Ascending aorta (tissue), 2 donors: ENCODE measurements around the gene RNF17. TPM values are rescaled to one million over a fixed set of nuclear protein-coding genes. Genes with fewer than 3 reads are reported as not detected.

ENCODE experiments used
- DNase-seq, 2 donors: peaks; one replicate each; pipeline ENCODE4 v3.0.0-alpha.2; 2019; ENCODE audit warnings: low spot score in 2 of 2
- H3K27ac ChIP-seq, 2 donors: fragments of 200-600 bp; sonication (generic); one replicate each; pipeline ENCODE4 v1.5.1; 2016 to 2017; ENCODE audit warnings: mild to moderate bottlenecking in 1 of 2
- H3K27me3 ChIP-seq: fragments of 200-600 bp; sonication (generic); one replicate; pipeline ENCODE4 v1.5.1; 2017
- H3K36me3 ChIP-seq, 2 donors: fragments of 200-600 bp; sonication (generic); one replicate each; pipeline ENCODE4 v1.5.1; 2016
- H3K4me1 ChIP-seq, 2 donors: fragments of 200-600 bp; sonication (generic); one replicate each; pipeline ENCODE4 v1.5.1; 2016 to 2017; ENCODE audit warnings: mild to moderate bottlenecking in 1 of 2
- H3K4me3 ChIP-seq, 2 donors: fragments of 200-600 bp; sonication (generic); one replicate each; pipeline ENCODE4 v1.5.1; 2016 to 2017; ENCODE audit warnings: mild to moderate bottlenecking in 1 of 2
- H3K9me3 ChIP-seq, 2 donors: fragments of 200-600 bp; sonication (generic); one replicate each; pipeline ENCODE4 v1.5.1; 2016
- intact Hi-C: fragments of 100-400 bp; cut with DNase I; formaldehyde crosslinking; loops from one replicate; pipeline ENCODE4 v1.15.1; 2023
- total RNA-seq: library from RNA; depleted of rRNA; stranded (reverse); fragments of >200 nt; gene quantifications from one replicate; pipeline ENCODE4 v1.1.0, GENCODE V29; 2016
- TF ChIP-seq, protein P1 (sequence below), 3 experiments: fragments of 200-600 bp in 2 of 3; fragments of 450-650 bp in 1 of 3; sonication (generic) in 2 of 3; IDR thresholded peaks; one replicate each; pipeline ENCODE4 v1.5.1; 2016 to 2019; ENCODE audit warnings: antibody characterized with exemption in 3 of 3, mild to moderate bottlenecking in 1 of 3, moderate library complexity in 1 of 3

RNF17 gene
- total RNA-seq, 1 donor from 2014 or later, result not detected

- Histone ChIP-seq H3K4me1 (no peaks in the 10 kb centered on the region), H3K27ac (no peak overlapping the region), H3K4me3 (no peak overlapping the region), H3K36me3 (no peaks in the 10 kb centered on the region), H3K27me3 (no peaks in the 10 kb centered on the region), H3K9me3 (no peaks in the 10 kb centered on the region)
- TF ChIP-seq, protein P1, sequence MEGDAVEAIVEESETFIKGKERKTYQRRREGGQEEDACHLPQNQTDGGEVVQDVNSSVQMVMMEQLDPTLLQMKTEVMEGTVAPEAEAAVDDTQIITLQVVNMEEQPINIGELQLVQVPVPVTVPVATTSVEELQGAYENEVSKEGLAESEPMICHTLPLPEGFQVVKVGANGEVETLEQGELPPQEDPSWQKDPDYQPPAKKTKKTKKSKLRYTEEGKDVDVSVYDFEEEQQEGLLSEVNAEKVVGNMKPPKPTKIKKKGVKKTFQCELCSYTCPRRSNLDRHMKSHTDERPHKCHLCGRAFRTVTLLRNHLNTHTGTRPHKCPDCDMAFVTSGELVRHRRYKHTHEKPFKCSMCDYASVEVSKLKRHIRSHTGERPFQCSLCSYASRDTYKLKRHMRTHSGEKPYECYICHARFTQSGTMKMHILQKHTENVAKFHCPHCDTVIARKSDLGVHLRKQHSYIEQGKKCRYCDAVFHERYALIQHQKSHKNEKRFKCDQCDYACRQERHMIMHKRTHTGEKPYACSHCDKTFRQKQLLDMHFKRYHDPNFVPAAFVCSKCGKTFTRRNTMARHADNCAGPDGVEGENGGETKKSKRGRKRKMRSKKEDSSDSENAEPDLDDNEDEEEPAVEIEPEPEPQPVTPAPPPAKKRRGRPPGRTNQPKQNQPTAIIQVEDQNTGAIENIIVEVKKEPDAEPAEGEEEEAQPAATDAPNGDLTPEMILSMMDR (IDR thresholded peaks at IDR 0.05), result no peak
- no peak for DNase-seq
- intact Hi-C loops, result no loop called here
Measured at GRCh38 chr13:24868874-24869273, 104.9 kb downstream of the RNF17 start.

GRCh38 chr13:24870380-24870760, 106.4 kb downstream of the RNF17 start:
- no peaks in the 10 kb centered on the region for H3K9me3 ChIP-seq
- intact Hi-C loops, result no loop called here
- no peaks in the 10 kb centered on the region for H3K36me3 ChIP-seq
- no peak for DNase-seq
- H3K4me1 ChIP-seq, result no peaks in the 10 kb centered on the region
- H3K27me3 ChIP-seq, result no peaks in the 10 kb centered on the region
- no peak overlapping the region for H3K4me3 ChIP-seq
- H3K27ac ChIP-seq, result no peak overlapping the region
- TF ChIP-seq, protein P1 (IDR thresholded peaks at IDR 0.05), result no peak

DNA sequence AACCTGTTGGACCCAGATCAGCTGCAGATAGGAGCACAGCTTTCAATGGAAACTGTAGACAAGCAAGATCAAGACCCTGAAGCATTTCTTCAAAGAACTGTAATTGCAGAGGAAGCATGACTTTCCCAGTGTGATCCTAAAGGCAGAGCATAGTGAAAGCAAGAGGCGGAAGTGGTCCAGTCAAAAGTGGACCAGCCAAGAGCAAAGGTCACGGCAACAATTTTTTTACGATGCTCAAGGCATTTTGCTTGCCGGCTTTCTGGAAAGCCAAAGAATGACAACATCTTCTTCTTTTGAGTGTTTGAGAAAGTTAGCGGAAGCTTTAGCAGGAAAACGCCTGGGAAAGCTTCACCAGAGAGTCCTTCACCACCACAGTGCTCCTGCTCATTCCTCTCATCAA, 111.6 kb downstream of the RNF17 start:
- H3K4me1 ChIP-seq, result no peaks in the 10 kb centered on the region
- TF ChIP-seq, protein P1 (IDR thresholded peaks at IDR 0.05), result no peak

GRCh38 chr13:24877531-24877930, 113.6 kb downstream of the RNF17 start:
- DNase-seq, result no peak
- Histone ChIP-seq H3K4me1 (no peaks in the 10 kb centered on the region), H3K27me3 (no peaks in the 10 kb centered on the region), H3K27ac (no peak overlapping the region), H3K36me3 (no peaks in the 10 kb centered on the region), H3K4me3 (no peak overlapping the region), H3K9me3 (no peaks in the 10 kb centered on the region)
- TF ChIP-seq, protein P1 (IDR thresholded peaks at IDR 0.05), result no peak
- intact Hi-C loops, result no loop called here

More for the DNA sequence above, 111.6 kb downstream of the RNF17 start:
- intact Hi-C loops, result no loop called here
- H3K9me3 ChIP-seq, result no peaks in the 10 kb centered on the region
- DNase-seq, result no peak
- no peaks in the 10 kb centered on the region for H3K36me3 ChIP-seq
- H3K27ac ChIP-seq, result no peak overlapping the region
- no peak overlapping the region for H3K4me3 ChIP-seq
- H3K27me3 ChIP-seq, result no peaks in the 10 kb centered on the region

DNA sequence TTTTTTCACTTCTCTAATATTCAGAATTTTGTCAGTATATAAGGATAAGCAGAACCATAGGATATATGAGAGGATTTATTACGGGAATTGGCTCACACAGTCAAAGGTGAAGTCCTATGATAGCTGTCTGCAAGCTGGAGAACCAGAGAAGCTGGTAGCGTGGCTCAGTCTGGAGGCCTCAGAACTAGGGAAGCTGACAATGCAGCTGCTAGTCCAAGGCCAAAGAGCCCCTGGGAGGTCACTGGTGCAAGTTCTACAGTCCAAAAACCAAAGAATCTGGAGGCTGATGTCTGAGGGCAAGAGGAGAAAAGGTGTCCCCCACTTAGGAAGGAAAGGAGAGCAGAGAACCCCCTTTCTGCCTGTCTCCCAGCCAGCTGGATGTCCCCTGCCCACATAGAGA, 114.4 kb downstream of the RNF17 start:
- no peak overlapping the region for H3K27ac ChIP-seq
- DNase-seq, result no peak
- no peaks in the 10 kb centered on the region for H3K9me3 ChIP-seq
- TF ChIP-seq, protein P1 (IDR thresholded peaks at IDR 0.05), result no peak
- H3K27me3 ChIP-seq, result no peaks in the 10 kb centered on the region
- H3K4me1 ChIP-seq, result no peaks in the 10 kb centered on the region
- H3K36me3 ChIP-seq, result no peaks in the 10 kb centered on the region
- H3K4me3 ChIP-seq, result no peak overlapping the region
- intact Hi-C loops, result no loop called here

- no peak for DNase-seq
- H3K4me3 ChIP-seq, result no peak overlapping the region
- H3K4me1 ChIP-seq, result no peaks in the 10 kb centered on the region
- H3K27me3 ChIP-seq, result no peaks in the 10 kb centered on the region
- no peak overlapping the region for H3K27ac ChIP-seq
- intact Hi-C loops, result no loop called here
- TF ChIP-seq, protein P1 (IDR thresholded peaks at IDR 0.05), result no peak
- H3K9me3 ChIP-seq, result no peaks in the 10 kb centered on the region
- peaks cover 0 to 10% of the 10 kb centered on the region in 2 donors for H3K36me3 ChIP-seq
Measured at GRCh38 chr13:24882665-24883064, 118.7 kb downstream of the RNF17 start.
